Measurements from ENCODE around the gene KLHL29. TPM values are rescaled to one million over a fixed set of nuclear protein-coding genes. Genes with fewer than 3 reads are reported as not detected.

The KLHL29 gene
- total and polyA plus RNA-seq, 4 experiments from 2014 or later, result 0.24 to 2.4 (median 1.9) TPM; not detected in 1

- intact Hi-C loops (cut with micrococcal nuclease), result no loop called here
- ChIA-PET POLR2A (ENCODE audit: partially characterized antibody) (no interaction called here), CTCF (ENCODE audit: partially characterized antibody) (no interaction called here)
- H3K9me3 Mint-ChIP-seq, result no peaks in the 10 kb centered on the region
- Histone ChIP-seq H3K27ac (ENCODE audit: low read depth, low read length) (no peak overlapping the region), H3K4me1 (ENCODE audit: insufficient read depth, low read length) (no peaks in the 10 kb centered on the region), H3K9me3 (ENCODE audit: control insufficient read depth in 1 of 2, low read length in 2 of 2) (no peaks in the 10 kb centered on the region), H3K4me3 (ENCODE audit: low read length in 2 of 2) (no peak overlapping the region), H3K27me3 (ENCODE audit: insufficient read depth, low read length) (no peaks in the 10 kb centered on the region), H3K36me3 (ENCODE audit: insufficient read depth, low read length) (no peaks in the 10 kb centered on the region)
- peaks cover 3 to 4% of the 10 kb centered on the region in 2 donors for H3K27me3 Mint-ChIP-seq
- H3K36me3 Mint-ChIP-seq, result no peaks in the 10 kb centered on the region
- no peak for DNase-seq
- H3K27ac Mint-ChIP-seq, result no peak overlapping the region
- H3K4me1 Mint-ChIP-seq, result no peaks in the 10 kb centered on the region
- no peak overlapping the region for H3K4me3 Mint-ChIP-seq
Measured at GRCh38 chr2:23516520-23517256, 131.7 kb downstream of the KLHL29 start.

GRCh38 chr2:23518481-23519333 lies 133.7 kb downstream of the KLHL29 start:
- Histone ChIP-seq H3K36me3 (ENCODE audit: insufficient read depth, low read length) (no peaks in the 10 kb centered on the region), H3K4me3 (ENCODE audit: low read length in 2 of 2) (no peak overlapping the region), H3K27ac (ENCODE audit: low read depth, low read length) (no peak overlapping the region), H3K4me1 (ENCODE audit: insufficient read depth, low read length) (no peaks in the 10 kb centered on the region), H3K9me3 (ENCODE audit: control insufficient read depth in 1 of 2, low read length in 2 of 2) (no peaks in the 10 kb centered on the region), H3K27me3 (ENCODE audit: insufficient read depth, low read length) (no peaks in the 10 kb centered on the region)
- Mint-ChIP-seq H3K4me1 (no peaks in the 10 kb centered on the region), H3K9me3 (no peaks in the 10 kb centered on the region), H3K27me3 (peaks cover 4% of the 10 kb centered on the region in 2 donors), H3K4me3 (no peak overlapping the region), H3K27ac (peak overlapping the region in 1 of 7 donors; percentile 29), H3K36me3 (no peaks in the 10 kb centered on the region)
- ChIA-PET POLR2A (ENCODE audit: partially characterized antibody) (no interaction called here), CTCF (ENCODE audit: partially characterized antibody) (no interaction called here)
- intact Hi-C loops (cut with micrococcal nuclease), result no loop called here
- DNase-seq, result no peak

GRCh38 chr2:23519334-23519651 lies 134.3 kb downstream of the KLHL29 start:
- Mint-ChIP-seq H3K27me3 (peaks cover 4% of the 10 kb centered on the region in 2 donors), H3K9me3 (no peaks in the 10 kb centered on the region), H3K4me1 (no peaks in the 10 kb centered on the region), H3K4me3 (no peak overlapping the region), H3K27ac (no peak overlapping the region), H3K36me3 (no peaks in the 10 kb centered on the region)
- Histone ChIP-seq H3K4me3 (ENCODE audit: low read length in 2 of 2) (no peak overlapping the region), H3K36me3 (ENCODE audit: insufficient read depth, low read length) (no peaks in the 10 kb centered on the region), H3K27ac (ENCODE audit: low read depth, low read length) (no peak overlapping the region), H3K4me1 (ENCODE audit: insufficient read depth, low read length) (no peaks in the 10 kb centered on the region), H3K9me3 (ENCODE audit: control insufficient read depth in 1 of 2, low read length in 2 of 2) (no peaks in the 10 kb centered on the region), H3K27me3 (ENCODE audit: insufficient read depth, low read length) (no peaks in the 10 kb centered on the region)
- intact Hi-C loops (cut with micrococcal nuclease), result no loop called here
- ChIA-PET CTCF (ENCODE audit: partially characterized antibody) (no interaction called here), POLR2A (ENCODE audit: partially characterized antibody) (no interaction called here)
- DNase-seq, result no peak

GRCh38 chr2:23520256-23520655 lies 135.3 kb downstream of the KLHL29 start:
- Histone ChIP-seq H3K27ac (ENCODE audit: low read depth, low read length) (no peak overlapping the region), H3K36me3 (ENCODE audit: insufficient read depth, low read length) (no peaks in the 10 kb centered on the region), H3K4me3 (ENCODE audit: low read length in 2 of 2) (no peak overlapping the region), H3K27me3 (ENCODE audit: insufficient read depth, low read length) (no peaks in the 10 kb centered on the region), H3K4me1 (ENCODE audit: insufficient read depth, low read length) (no peaks in the 10 kb centered on the region), H3K9me3 (ENCODE audit: control insufficient read depth in 1 of 2, low read length in 2 of 2) (no peaks in the 10 kb centered on the region)
- H3K27me3 Mint-ChIP-seq, result peaks cover 3% of the 10 kb centered on the region in 2 donors
- H3K36me3 Mint-ChIP-seq, result no peaks in the 10 kb centered on the region
- ChIA-PET POLR2A (ENCODE audit: partially characterized antibody) (no interaction called here), CTCF (ENCODE audit: partially characterized antibody) (no interaction called here)
- H3K4me3 Mint-ChIP-seq, result no peak overlapping the region
- H3K27ac Mint-ChIP-seq, result peak overlapping the region in 1 of 7 donors; percentile 20
- H3K9me3 Mint-ChIP-seq, result no peaks in the 10 kb centered on the region
- no peak for DNase-seq
- intact Hi-C loops (cut with micrococcal nuclease), result no loop called here
- H3K4me1 Mint-ChIP-seq, result no peaks in the 10 kb centered on the region

GRCh38 chr2:23521060-23521459 lies 136.1 kb downstream of the KLHL29 start:
- DNase-seq, result no peak
- Histone ChIP-seq H3K27me3 (ENCODE audit: insufficient read depth, low read length) (no peaks in the 10 kb centered on the region), H3K9me3 (ENCODE audit: control insufficient read depth in 1 of 2, low read length in 2 of 2) (no peaks in the 10 kb centered on the region), H3K36me3 (ENCODE audit: insufficient read depth, low read length) (no peaks in the 10 kb centered on the region), H3K4me3 (ENCODE audit: low read length in 2 of 2) (no peak overlapping the region), H3K27ac (ENCODE audit: low read depth, low read length) (no peak overlapping the region), H3K4me1 (ENCODE audit: insufficient read depth, low read length) (no peaks in the 10 kb centered on the region)
- CTCF ChIA-PET (ENCODE audit: partially characterized antibody), result no interaction called here
- intact Hi-C loops (cut with micrococcal nuclease), result no loop called here
- POLR2A ChIA-PET (ENCODE audit: partially characterized antibody), result no interaction called here
- Mint-ChIP-seq H3K9me3 (no peaks in the 10 kb centered on the region), H3K36me3 (no peaks in the 10 kb centered on the region), H3K4me1 (peaks cover 0 to 4% (median 3%) of the 10 kb centered on the region in 4 donors), H3K27me3 (peaks cover 5% of the 10 kb centered on the region in 2 donors), H3K4me3 (no peak overlapping the region), H3K27ac (no peak overlapping the region)

GRCh38 chr2:23522726-23523372 lies 137.9 kb downstream of the KLHL29 start:
- peaks cover 2 to 7% of the 10 kb centered on the region in 2 donors for H3K27me3 Mint-ChIP-seq
- H3K9me3 Mint-ChIP-seq, result no peaks in the 10 kb centered on the region
- no peak overlapping the region for H3K4me3 ChIP-seq (ENCODE audit: low read length in 2 of 2)
- H3K27me3 ChIP-seq (ENCODE audit: insufficient read depth, low read length), result no peaks in the 10 kb centered on the region
- no peaks in the 10 kb centered on the region for H3K36me3 ChIP-seq (ENCODE audit: insufficient read depth, low read length)
- intact Hi-C loops (cut with micrococcal nuclease), result no loop called here
- no peak overlapping the region for H3K27ac Mint-ChIP-seq
- H3K27ac ChIP-seq (ENCODE audit: low read depth, low read length), result no peak overlapping the region
- H3K4me1 ChIP-seq (ENCODE audit: insufficient read depth, low read length), result no peaks in the 10 kb centered on the region
- peaks cover 0 to 7% (median 4%) of the 10 kb centered on the region in 4 donors for H3K4me1 Mint-ChIP-seq
- H3K4me3 Mint-ChIP-seq, result no peak overlapping the region
- no peaks in the 10 kb centered on the region for H3K36me3 Mint-ChIP-seq
- DNase-seq, result no peak
- POLR2A ChIA-PET (ENCODE audit: partially characterized antibody), result interaction anchor here (1.1 kb wide), 1 partner anchor 9 kb away, joined by 3 read pairs; no protein-coding TSS in a partner anchor
- H3K9me3 ChIP-seq (ENCODE audit: control insufficient read depth in 1 of 2, low read length in 2 of 2), result no peaks in the 10 kb centered on the region
- CTCF ChIA-PET (ENCODE audit: partially characterized antibody), result interaction anchor here (0.7 kb wide), 1 partner anchor 53 kb away, joined by 3 read pairs; no protein-coding TSS in a partner anchor

Measured in CD4-positive, alpha-beta memory T cell (primary cell).